Measurements from ENCODE around the gene GALC. TPM values are rescaled to one million over a fixed set of nuclear protein-coding genes. Genes with fewer than 3 reads are reported as not detected.

GALC gene
- total RNA-seq, 2 donors from 2014 or later = 31.8 to 76.0 TPM

DNA sequence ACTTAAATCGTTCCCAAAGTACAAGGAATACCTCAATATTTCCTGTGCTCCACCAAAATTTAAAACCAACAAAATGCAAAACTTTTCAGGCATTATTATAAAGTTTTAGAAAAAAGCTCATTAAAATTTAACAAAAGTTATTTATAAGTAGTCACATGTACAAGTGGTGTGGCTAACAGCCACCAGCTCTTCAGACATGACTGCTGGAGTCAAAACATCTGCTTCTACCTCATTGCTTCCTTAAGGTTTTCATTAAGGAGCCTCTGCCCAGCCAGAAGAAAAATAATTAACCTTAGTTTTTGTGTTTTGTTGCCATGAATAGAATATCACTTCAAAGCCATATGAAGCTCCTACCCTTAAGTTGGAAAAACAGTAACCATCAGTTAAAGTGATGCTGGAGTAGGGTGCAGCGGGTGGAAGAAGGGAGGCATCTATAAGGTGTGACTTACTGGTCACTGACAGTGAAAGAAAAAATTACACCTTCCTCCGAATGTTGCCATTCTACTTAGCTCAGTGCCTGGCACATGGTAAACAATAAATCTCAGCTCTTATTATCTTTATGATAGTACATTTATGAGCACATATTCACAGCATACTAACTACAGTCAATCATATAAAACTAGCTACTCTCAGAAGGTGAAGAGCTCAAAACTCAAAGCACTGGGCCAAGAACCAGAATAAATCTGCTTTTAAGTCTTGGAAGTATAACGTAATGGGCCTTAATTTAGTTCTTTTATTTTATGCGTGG lies 57.7 kb downstream of the GALC start:
- Mint-ChIP-seq H3K36me3 (ENCODE audit: low read depth) (peaks cover 20% of the 10 kb centered on the region), H3K4me3 (no peak overlapping the region), H3K4me1 (no peaks in the 10 kb centered on the region), H3K27ac (no peak overlapping the region), H3K27me3 (ENCODE audit: insufficient read depth) (no peaks in the 10 kb centered on the region), H3K9me3 (peaks cover 17% of the 10 kb centered on the region)
- peaks cover 12% of the 10 kb centered on the region for H3K36me3 ChIP-seq (ENCODE audit: control insufficient read depth, insufficient read depth, low read length)
- H3K27ac ChIP-seq (ENCODE audit: low read depth, low read length) = no peak overlapping the region
- peaks cover 5% of the 10 kb centered on the region for H3K9me3 ChIP-seq (ENCODE audit: control insufficient read depth, low read length)
- TF ChIP-seq, protein P1, sequence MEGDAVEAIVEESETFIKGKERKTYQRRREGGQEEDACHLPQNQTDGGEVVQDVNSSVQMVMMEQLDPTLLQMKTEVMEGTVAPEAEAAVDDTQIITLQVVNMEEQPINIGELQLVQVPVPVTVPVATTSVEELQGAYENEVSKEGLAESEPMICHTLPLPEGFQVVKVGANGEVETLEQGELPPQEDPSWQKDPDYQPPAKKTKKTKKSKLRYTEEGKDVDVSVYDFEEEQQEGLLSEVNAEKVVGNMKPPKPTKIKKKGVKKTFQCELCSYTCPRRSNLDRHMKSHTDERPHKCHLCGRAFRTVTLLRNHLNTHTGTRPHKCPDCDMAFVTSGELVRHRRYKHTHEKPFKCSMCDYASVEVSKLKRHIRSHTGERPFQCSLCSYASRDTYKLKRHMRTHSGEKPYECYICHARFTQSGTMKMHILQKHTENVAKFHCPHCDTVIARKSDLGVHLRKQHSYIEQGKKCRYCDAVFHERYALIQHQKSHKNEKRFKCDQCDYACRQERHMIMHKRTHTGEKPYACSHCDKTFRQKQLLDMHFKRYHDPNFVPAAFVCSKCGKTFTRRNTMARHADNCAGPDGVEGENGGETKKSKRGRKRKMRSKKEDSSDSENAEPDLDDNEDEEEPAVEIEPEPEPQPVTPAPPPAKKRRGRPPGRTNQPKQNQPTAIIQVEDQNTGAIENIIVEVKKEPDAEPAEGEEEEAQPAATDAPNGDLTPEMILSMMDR (conservative IDR thresholded peaks at IDR 0.05) = no peak
- no peaks in the 10 kb centered on the region for H3K4me1 ChIP-seq (ENCODE audit: control insufficient read depth, insufficient read depth, low read length)
- no peak for DNase-seq
- H3K27me3 ChIP-seq (ENCODE audit: control insufficient read depth, insufficient read depth, low read length, poor library complexity, severe bottlenecking) = no peaks in the 10 kb centered on the region
- WGBS, 2 experiments (ENCODE audit: insufficient coverage in 1 of 2, insufficient read length in 1 of 2) = 44 to 49% methylated on average over 2 to 5 of the region's 5 CpGs
- no peak overlapping the region for H3K4me3 ChIP-seq (ENCODE audit: low read length)
- H3K9ac ChIP-seq (ENCODE audit: extremely low read depth, low read length, poor library complexity, severe bottlenecking) = no peak overlapping the region

DNA sequence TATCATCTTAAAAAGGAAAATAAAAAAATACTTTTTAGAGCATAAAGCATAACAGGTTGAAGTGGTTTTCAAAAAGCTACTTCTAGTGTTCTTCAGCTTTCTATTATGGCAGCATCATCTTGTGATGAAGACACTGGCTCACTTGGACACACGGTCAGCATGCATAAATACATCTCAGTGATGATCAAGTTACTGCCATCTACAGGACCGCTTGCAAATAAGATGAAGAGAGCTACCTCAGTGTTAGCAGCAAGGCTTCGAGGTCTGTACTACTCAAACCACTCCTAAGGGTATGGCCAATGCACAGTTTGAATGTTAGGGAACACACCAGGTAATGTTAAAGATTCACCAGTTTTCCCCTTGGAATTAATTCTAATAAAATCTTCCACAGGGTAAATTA lies 58.8 kb downstream of the GALC start:
- WGBS, 2 experiments (ENCODE audit: insufficient coverage in 1 of 2, insufficient read length in 1 of 2) = 87 to 91% methylated on average over 3 of the region's 3 CpGs

DNA sequence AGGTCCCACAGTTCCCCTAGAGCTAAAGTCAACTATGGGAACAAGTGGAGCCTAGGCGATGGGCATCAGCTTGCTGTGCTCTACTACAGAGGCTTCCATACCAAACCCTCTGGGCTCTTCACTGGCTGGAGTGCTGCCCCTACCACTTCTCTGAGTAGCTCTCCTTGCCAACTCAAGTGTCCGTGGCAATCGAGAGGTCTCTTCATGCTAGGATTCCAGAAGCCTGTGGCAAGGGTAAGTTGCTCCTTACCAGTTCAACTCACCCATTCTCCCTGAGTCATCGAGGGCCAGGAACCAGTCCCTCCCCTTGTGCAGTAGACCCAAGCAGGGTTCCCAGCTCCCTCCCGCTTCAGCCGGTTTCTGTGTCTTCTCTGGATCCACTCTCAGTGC lies 76.1 kb downstream of the GALC start:
- 92 to 95% methylated on average over 6 of the region's 6 CpGs for WGBS, 2 experiments (ENCODE audit: insufficient coverage in 1 of 2, insufficient read length in 1 of 2)
- Histone ChIP-seq H3K36me3 (ENCODE audit: control insufficient read depth, insufficient read depth, low read length) (no peaks in the 10 kb centered on the region), H3K27me3 (ENCODE audit: control insufficient read depth, insufficient read depth, low read length, poor library complexity, severe bottlenecking) (no peaks in the 10 kb centered on the region), H3K9me3 (ENCODE audit: control insufficient read depth, low read length) (peaks cover 19% of the 10 kb centered on the region), H3K9ac (ENCODE audit: extremely low read depth, low read length, poor library complexity, severe bottlenecking) (no peak overlapping the region), H3K27ac (ENCODE audit: low read depth, low read length) (no peak overlapping the region), H3K4me1 (ENCODE audit: control insufficient read depth, insufficient read depth, low read length) (peaks cover 8% of the 10 kb centered on the region), H3K4me3 (ENCODE audit: low read length) (no peak overlapping the region)
- no peaks in the 10 kb centered on the region for H3K36me3 Mint-ChIP-seq (ENCODE audit: low read depth)
- peaks cover 13% of the 10 kb centered on the region for H3K4me1 Mint-ChIP-seq
- H3K9me3 Mint-ChIP-seq = peaks cover 11% of the 10 kb centered on the region
- H3K4me3 Mint-ChIP-seq = no peak overlapping the region
- no peak for DNase-seq
- H3K27ac Mint-ChIP-seq = no peak overlapping the region
- H3K27me3 Mint-ChIP-seq (ENCODE audit: insufficient read depth) = peaks cover 11% of the 10 kb centered on the region
- TF ChIP-seq, protein P1 (conservative IDR thresholded peaks at IDR 0.05) = no peak

More for the DNA sequence above, 58.8 kb downstream of the GALC start:
- H3K4me1 ChIP-seq (ENCODE audit: control insufficient read depth, insufficient read depth, low read length) = no peaks in the 10 kb centered on the region
- H3K27ac Mint-ChIP-seq = no peak overlapping the region
- H3K27me3 ChIP-seq (ENCODE audit: control insufficient read depth, insufficient read depth, low read length, poor library complexity, severe bottlenecking) = no peaks in the 10 kb centered on the region
- peaks cover 21% of the 10 kb centered on the region for H3K36me3 Mint-ChIP-seq (ENCODE audit: low read depth)
- H3K9me3 Mint-ChIP-seq = peaks cover 17% of the 10 kb centered on the region
- DNase-seq = no peak
- no peaks in the 10 kb centered on the region for H3K27me3 Mint-ChIP-seq (ENCODE audit: insufficient read depth)
- peaks cover 5% of the 10 kb centered on the region for H3K9me3 ChIP-seq (ENCODE audit: control insufficient read depth, low read length)
- peaks cover 4% of the 10 kb centered on the region for H3K36me3 ChIP-seq (ENCODE audit: control insufficient read depth, insufficient read depth, low read length)
- H3K4me1 Mint-ChIP-seq = no peaks in the 10 kb centered on the region
- no peak overlapping the region for H3K4me3 Mint-ChIP-seq
- no peak overlapping the region for H3K9ac ChIP-seq (ENCODE audit: extremely low read depth, low read length, poor library complexity, severe bottlenecking)
- no peak overlapping the region for H3K27ac ChIP-seq (ENCODE audit: low read depth, low read length)
- H3K4me3 ChIP-seq (ENCODE audit: low read length) = no peak overlapping the region
- TF ChIP-seq, protein P1 (conservative IDR thresholded peaks at IDR 0.05) = peak; percentile 57

Measured in endodermal cell (in vitro differentiated cells).